BE2C (cell line): ENCODE results near the gene SNRNP35.
"Not testable (repeated sequence)": the region's sequence is repeated elsewhere in the genome, so short reads cannot be mapped to it uniquely, and the experiment has no call there.

Experiments used
- DNase-seq: peaks from one replicate; pipeline ENCODE4 v3.0.0-alpha.2; 2020
- H3K27me3 ChIP-seq: fragments of 250-450 bp; sonication (Bioruptor Pico); 2 replicates; pipeline ENCODE4 v1.5.1; 2020; ENCODE audit warnings: mild to moderate bottlenecking
- H3K36me3 ChIP-seq: fragments of 250-450 bp; sonication (Bioruptor Pico); 2 replicates; pipeline ENCODE4 v1.5.1; 2020; ENCODE audit warnings: mild to moderate bottlenecking
- H3K4me1 ChIP-seq: fragments of 250-450 bp; sonication (Bioruptor Pico); 2 replicates; pipeline ENCODE4 v1.5.1; 2020
- H3K4me3 ChIP-seq: 2 replicates; pipeline ENCODE4 v1.5.1; 2011; ENCODE audit warnings: low read depth, low read length
- H3K9me3 ChIP-seq: fragments of 250-450 bp; sonication (Bioruptor Pico); 2 replicates; pipeline ENCODE4 v1.5.1; 2020
- TF ChIP-seq, protein P1 (sequence below): IDR thresholded peaks from 2 replicates; pipeline ENCODE4 v1.5.1; 2012; ENCODE audit warnings: mild to moderate bottlenecking, low read depth, low read length

Gene SNRNP35

DNA sequence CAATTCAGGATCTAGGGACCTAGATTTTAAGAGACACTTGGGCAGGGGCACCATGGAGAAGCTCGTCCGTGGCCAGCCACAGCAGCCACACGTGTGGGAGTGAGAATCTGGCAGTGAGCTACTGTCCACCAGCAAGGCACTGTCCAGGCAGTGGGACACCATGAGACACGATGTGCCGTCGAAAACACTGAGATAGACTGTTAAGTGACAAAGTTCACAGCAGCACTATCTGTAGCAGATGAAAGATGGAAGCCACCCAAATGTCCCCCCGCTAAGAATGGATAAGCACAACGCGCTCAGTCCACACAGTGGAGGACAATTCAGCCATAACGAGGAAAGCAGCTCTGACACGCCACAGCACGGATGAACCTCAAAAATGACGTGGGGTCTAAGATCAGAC, 55.9 kb downstream of the SNRNP35 start:
- TF ChIP-seq, protein P1, sequence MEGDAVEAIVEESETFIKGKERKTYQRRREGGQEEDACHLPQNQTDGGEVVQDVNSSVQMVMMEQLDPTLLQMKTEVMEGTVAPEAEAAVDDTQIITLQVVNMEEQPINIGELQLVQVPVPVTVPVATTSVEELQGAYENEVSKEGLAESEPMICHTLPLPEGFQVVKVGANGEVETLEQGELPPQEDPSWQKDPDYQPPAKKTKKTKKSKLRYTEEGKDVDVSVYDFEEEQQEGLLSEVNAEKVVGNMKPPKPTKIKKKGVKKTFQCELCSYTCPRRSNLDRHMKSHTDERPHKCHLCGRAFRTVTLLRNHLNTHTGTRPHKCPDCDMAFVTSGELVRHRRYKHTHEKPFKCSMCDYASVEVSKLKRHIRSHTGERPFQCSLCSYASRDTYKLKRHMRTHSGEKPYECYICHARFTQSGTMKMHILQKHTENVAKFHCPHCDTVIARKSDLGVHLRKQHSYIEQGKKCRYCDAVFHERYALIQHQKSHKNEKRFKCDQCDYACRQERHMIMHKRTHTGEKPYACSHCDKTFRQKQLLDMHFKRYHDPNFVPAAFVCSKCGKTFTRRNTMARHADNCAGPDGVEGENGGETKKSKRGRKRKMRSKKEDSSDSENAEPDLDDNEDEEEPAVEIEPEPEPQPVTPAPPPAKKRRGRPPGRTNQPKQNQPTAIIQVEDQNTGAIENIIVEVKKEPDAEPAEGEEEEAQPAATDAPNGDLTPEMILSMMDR, result no peak
- Histone ChIP-seq H3K4me3 (no peak overlapping the region), H3K4me1 (no peaks in the 10 kb centered on the region), H3K36me3 (0 out of 2 replicates have a peak, but pooled peaks cover 3% of the 10 kb centered on the region), H3K9me3 (no peaks in the 10 kb centered on the region), H3K27me3 (no peaks in the 10 kb centered on the region)
- DNase-seq, result no peak

DNA sequence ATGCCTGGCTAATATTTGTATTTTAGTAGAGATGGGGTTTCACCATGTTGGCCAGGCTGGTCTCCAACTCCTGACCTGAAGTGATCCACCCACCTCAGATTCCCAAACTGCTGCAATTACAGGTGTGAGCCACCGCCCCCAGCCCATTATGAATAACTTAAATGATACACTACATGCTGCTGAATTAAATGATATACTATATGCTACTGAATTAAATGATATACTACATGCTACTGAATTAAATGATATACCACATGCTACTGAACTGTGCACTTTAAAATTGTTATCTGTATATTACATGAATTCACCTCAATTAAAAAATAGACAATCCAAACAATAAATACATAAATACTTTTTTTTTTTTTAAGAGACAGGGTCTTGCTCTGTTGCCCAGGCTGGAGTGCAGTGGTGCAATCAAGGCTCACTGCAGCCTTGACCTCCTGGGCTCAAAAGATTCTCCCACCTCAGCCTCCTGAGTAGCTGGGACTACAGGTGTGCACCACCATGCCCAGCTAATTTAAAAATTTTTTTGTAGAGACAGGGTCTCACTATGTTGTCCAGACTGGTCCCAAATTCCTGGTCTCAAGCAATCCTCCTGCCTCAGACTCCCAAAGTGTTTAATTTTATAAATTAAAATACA, 56.8 kb downstream of the SNRNP35 start:
- not testable (repeated sequence) for H3K36me3 ChIP-seq

DNA sequence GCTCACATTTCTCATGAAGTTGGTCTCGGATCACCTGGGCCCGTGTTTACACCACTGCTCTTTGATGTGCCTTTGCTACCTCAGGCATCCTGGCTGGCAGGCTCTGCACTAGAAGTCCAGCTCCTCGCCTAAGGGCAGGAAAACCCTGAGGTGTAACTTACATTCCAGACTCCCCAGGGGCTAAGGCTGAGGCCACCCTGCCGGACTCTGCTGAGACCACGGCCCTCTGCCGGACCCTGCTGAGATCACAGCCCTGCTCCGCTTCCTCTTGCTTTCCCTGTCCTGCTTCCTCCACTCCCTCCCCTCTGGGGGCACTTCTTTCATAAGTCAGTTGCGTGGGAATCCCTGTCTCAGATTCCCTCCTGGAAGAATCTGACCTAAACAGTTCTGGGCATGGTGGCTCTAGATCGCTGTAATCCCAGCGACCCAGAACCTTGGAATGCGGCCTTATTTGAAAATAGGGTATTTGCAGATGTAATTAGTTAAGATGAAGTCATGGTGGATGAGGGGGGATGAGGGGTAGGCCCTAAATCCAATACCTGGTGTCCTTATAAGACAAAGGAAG, 58.4 kb downstream of the SNRNP35 start:
- H3K9me3 ChIP-seq, result no peaks in the 10 kb centered on the region
- DNase-seq, result no peak
- H3K36me3 ChIP-seq, result peaks cover 3% of the 10 kb centered on the region; the same call in 1 of the 2 replicates
- no peak overlapping the region for H3K4me3 ChIP-seq
- H3K27me3 ChIP-seq, result no peaks in the 10 kb centered on the region
- TF ChIP-seq, protein P1, result no peak
- H3K4me1 ChIP-seq, result no peaks in the 10 kb centered on the region

More for the DNA sequence above, 56.8 kb downstream of the SNRNP35 start:
- DNase-seq, H3K4me1 ChIP-seq, H3K27me3 ChIP-seq, H3K4me3 ChIP-seq, H3K9me3 ChIP-seq: not testable (repeated sequence)
